Left renal cortex interstitium (tissue), 4 donors: ENCODE measurements around the gene SCEL. TPM values are rescaled to one million over a fixed set of nuclear protein-coding genes. Genes with fewer than 3 reads are reported as not detected.
"Not testable (repeated sequence)": the region's sequence is repeated elsewhere in the genome, so short reads cannot be mapped to it uniquely, and the experiment has no call there.

Experiments
- DNase-seq, 4 donors: peaks; one replicate each; pipeline ENCODE4 v3.0.0-alpha.2; 2013; ENCODE audit warnings: low read depth in 4 of 4, low spot score in 2 of 4, missing footprints in 1 of 4
- polyA plus RNA-seq, 4 donors: library from polyadenylated mRNA; unstranded; fragments of 120-200 nt; gene quantifications; one replicate each; pipeline ENCODE4 v1.2.1, GENCODE V29; 2013; ENCODE audit not compliant: insufficient read length in 4 of 4

Gene SCEL
- polyA plus RNA-seq, 4 donors: not detected

DNA sequence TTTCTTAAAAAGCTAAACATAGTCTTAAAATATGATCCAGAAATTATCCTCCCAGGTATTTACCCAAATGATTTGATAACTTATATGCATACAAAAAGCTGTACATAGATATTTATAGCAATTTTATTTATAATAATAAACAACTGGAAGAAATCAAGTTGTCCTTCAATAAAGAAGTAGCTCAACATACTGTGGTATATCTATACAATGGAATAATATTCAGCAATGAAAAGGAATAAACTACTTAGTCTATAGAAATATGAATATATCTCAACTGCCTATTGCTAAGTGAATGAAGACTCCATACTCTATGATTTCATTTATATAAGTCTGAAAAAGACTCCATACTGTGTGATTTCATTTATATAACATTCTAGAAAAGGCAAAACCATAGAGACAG lies 114.9 kb downstream of the SCEL start:
- no peak for DNase-seq

DNA sequence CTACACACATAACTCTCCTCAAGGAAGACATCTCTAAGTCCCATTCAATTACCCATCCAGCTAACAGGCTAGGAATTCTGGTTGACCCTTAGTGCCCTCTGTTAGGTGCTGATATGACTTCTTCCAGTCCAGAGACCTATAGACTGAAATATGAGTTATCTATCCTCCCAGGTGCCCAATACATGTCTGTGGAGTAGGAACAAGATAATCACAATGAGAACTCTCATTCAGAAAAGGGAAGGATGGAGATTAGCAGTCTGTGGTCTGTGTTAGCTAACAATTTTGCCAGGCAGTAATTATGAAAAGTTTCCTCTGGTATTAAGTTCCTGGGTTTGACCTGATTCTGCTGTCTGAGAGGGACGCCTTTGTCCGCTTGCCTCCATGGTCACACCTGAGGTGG lies 117.8 kb downstream of the SCEL start:
- DNase-seq: no peak

- not testable (repeated sequence) for DNase-seq
Observed at GRCh38 chr13:77660016-77660415, 124.5 kb downstream of the SCEL start.

- no peak for DNase-seq
Observed at GRCh38 chr13:77660841-77661250, 125.3 kb downstream of the SCEL start.

GRCh38 chr13:77662301-77662700 lies 126.8 kb downstream of the SCEL start:
- DNase-seq: not testable (repeated sequence)

DNA sequence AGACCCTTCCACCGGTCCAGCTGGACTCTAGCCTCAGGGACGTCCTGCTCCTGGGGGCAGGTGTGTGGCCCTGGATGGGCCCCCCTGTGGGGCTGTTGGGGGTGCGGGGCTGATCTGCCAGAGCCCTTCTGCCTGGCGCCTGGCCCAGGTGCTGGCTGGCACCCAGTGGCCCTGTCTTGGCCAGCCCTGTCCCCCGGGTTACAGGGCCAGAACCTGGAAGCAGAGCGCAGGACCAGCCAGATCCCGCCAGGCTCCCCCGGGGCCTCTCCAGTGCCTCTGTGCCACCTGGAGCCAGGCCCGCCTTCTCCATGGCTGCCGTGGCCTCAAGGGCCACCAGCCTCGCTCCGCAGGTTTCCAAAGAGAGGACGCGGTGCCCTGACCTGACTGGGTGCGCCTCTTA lies 127.3 kb downstream of the SCEL start:
- not testable (repeated sequence) for DNase-seq

DNA sequence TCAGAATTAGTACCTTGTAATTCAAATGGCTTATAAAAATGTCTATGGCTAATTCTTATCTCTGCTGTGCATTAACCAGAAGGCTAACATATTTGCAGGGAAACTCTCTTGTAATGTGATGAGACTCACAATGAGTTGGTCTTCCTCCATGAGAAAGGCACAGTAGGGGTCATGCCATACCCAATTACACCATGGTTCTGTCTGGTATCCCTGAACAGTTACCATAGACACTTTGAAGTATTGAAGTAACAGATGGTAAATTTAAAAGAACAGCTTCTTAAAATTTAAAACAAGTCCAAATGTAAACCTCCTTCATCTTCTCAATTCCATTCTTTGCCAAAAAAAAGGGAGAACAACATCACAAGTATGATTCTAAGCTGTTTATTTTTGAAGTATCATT lies 139.3 kb downstream of the SCEL start:
- no peak for DNase-seq

GRCh38 chr13:77678691-77679235 lies 143.3 kb downstream of the SCEL start:
- no peak for DNase-seq

GRCh38 chr13:77687799-77688198 lies 152.3 kb downstream of the SCEL start:
- DNase-seq: no peak

DNA sequence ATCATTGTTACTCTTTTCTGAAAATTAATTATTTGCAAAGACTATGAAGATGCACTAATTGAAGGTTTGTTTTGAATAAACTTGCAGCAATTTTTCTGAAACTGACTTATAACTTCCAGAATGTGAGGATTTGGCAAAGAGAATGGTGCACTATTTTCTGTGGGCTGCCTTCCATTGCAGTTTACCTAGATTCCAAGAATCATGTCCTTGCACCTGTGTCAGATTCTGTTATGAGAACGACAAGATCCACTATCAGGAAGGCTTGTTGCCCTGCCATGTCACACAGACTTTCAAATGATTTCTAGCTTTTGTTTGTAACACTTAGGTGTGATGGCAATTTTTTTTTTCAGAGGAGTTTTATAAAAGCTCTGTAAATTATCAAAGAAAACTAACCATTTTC lies 156.4 kb downstream of the SCEL start:
- DNase-seq: no peak

GRCh38 chr13:77692746-77693448 lies 157.4 kb downstream of the SCEL start:
- no peak for DNase-seq

- DNase-seq: no peak
Observed at GRCh38 chr13:77693449-77693940, 158.0 kb downstream of the SCEL start.

Other genes starting within 250 kb of the SCEL start
- gene MYCBP2, start 208.6 kb upstream of the SCEL start, polyA plus RNA-seq: 10 to 100 TPM; 51.8 to 69.2 (median 66.6) TPM
- 10 to 100 TPM; 18.3 to 22.1 (median 20.4) TPM for gene SLAIN1, start 162.0 kb downstream of the SCEL start, polyA plus RNA-seq